GM18498 (cell line): ENCODE data around the gene STK4.

Experiments used
- ATAC-seq: cut with Tn5 transposase; IDR thresholded peaks from one replicate; pipeline ENCODE4 v1.9.1; 2021; ENCODE audit warnings: mild to moderate bottlenecking, moderate library complexity; ENCODE audit not compliant: unreplicated experiment

The STK4 gene

GRCh38 chr20:45104786-45105185, 138.5 kb downstream of the STK4 start:
- ATAC-seq = no peak

DNA sequence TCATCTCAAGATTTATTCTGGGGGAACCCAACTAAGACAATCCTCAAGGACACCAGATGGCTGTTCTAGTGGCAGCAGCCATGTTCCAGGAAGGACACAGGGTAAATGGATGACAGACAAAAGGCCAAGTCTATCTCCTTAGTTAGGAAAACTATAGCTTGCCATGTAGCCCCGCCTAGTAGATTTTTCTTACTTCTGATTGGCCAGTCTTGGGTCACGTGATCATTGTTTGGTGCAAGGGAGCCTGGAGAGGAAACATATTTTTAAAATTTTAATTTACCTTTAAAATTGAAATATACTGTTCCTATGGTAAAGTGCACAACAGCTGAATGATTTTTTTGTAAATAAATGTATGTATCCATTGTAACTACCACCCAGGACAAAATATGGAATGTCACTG, 139.0 kb downstream of the STK4 start:
- ATAC-seq = no peak

DNA sequence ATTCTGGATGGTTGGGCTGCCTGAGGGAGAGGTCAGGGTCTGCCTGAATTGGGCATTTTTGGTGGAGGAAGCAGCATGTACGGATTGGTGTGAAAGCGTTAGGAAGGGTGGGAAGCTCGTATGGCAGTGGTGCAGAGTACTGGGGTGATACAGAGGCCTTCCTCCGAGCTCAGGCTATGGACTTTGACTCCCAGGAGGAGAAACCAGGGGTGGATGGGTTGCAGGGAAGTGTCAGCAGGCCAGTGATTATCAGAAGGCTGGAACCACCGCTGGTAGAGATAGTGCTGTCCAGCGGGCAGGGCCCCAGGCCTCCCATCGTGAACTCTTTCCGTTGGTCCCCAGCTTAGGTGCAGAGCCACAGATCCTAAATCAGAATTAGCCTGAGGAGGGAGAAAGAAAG, 143.3 kb downstream of the STK4 start:
- ATAC-seq = no peak

DNA sequence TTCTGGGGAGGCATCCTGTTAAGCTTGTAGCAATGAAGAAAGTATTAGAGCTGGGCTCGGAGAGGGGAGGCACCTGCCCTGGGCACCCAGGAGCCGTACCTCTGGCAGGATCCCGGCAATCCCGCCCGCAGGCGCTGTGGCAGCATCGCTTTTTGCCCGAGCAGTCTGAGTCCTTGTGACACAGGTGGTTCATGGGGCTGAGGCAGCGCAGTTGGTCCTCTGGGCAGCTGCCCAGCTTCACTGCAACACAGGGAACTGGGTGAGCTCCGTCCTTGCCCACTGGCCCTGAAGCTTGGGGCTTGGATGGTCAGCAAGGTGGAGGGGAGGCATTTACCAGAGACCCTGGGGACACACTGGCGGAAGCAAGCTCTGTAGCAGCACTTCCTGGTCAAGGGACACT, 144.0 kb downstream of the STK4 start:
- ATAC-seq = no peak

DNA sequence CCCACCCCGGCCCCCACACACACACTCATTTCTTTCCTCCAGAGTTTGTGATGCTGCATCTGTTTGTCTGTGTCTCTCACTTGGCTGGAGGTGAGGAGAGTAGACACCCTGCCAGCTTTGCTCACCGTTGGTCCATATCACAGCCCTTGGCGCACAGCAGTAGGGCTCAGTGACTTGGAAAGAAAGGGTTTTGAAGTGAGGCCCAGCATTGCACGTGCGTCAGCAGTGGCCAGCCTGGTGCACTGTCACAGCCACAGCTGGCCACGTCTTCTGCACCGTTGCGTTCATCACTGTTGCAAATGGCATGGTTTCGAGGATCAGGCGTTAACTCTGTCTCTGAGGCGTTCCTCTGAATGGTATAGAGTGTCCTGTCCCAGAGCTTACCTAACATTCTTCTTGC, 145.0 kb downstream of the STK4 start:
- ATAC-seq = no peak

- no peak for ATAC-seq
Observed at GRCh38 chr20:45111799-45112471, 145.6 kb downstream of the STK4 start.

DNA sequence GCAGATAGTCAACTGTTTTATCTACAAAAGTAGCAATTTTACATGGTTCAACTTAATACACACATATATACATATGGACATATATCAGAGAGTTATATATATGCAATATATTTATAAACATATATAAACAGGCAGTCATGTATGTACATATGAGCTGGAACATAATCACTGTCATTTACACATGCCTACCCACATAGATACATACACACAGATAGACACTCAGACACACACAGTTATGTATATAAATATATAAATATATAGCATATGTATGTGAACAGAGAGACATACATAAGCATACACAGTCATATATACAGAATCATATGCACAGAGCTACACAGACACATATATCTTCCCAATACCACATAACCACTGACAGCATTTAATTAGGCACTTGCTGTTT, 146.4 kb downstream of the STK4 start:
- no peak for ATAC-seq

GRCh38 chr20:45113865-45114264, 147.6 kb downstream of the STK4 start:
- ATAC-seq = no peak

GRCh38 chr20:45114465-45115385, 148.4 kb downstream of the STK4 start, which contains the start of gene WFDC5:
Gene WFDC5, minus strand, starts transcription at chr20:45115174. Its CDS starts 91 bp downstream, at chr20:45115083.
- no peak for ATAC-seq

DNA sequence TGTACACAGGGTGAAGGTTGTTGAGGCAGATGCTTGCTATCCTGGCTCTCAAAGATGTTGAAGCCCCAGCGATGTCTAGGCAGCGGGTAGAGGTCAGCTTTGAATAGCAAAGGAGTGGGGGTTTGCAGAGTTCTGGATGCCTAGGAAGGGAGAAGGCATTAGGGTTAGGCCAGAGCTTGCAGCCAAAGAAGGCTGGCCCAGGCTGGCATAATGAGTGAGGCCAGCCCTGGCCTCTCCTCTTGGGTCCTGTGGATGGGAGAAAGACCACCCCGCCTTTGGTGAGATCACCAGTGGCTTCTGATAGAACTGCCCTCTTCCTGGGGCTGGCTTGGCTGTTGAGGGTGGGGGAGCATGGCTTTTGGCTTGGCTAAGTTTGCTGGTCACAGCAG, 149.1 kb downstream of the STK4 start:
- no peak for ATAC-seq

DNA sequence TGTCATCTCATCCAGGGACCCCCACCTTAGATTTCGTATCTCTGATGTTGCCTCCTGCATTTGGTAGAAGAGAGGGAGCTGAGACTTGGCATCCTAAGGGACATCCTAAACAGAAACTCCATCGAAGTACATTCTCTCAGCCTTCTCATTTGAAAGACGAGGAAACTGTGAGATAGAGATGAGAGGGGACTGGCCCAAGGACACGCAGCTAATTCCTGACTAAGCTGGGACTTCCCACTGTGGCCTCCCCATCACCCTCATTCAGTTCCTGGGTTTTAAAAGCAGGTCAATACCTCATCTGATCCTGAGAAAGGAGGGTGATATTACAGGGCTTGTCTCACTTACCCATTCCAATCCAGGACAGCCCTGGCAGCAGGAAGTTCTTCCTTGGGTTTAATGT, 149.5 kb downstream of the STK4 start:
- ATAC-seq = no peak

DNA sequence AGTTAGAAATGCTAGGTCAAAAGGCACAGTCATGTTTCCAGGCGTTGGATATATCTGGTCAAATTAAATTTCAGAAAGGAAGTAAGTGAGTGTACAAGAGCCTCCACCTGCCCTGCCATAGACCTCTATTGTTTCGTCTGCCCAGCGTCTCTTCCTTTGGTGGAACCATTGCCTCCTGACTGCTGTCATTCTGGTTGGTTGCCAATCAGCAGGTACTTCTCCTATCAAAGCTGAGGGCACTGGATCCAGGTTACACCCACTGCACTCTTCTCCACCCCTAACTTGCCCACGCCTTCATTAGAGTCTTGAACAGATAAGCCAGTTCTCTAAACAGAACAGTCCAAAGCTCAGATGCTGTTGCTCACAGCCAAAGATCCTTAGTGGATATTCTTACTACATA, 151.3 kb downstream of the STK4 start:
- no peak for ATAC-seq

GRCh38 chr20:45118028-45118427, 151.7 kb downstream of the STK4 start:
- ATAC-seq = no peak

GRCh38 chr20:45119556-45120266, 153.4 kb downstream of the STK4 start:
- no peak for ATAC-seq

DNA sequence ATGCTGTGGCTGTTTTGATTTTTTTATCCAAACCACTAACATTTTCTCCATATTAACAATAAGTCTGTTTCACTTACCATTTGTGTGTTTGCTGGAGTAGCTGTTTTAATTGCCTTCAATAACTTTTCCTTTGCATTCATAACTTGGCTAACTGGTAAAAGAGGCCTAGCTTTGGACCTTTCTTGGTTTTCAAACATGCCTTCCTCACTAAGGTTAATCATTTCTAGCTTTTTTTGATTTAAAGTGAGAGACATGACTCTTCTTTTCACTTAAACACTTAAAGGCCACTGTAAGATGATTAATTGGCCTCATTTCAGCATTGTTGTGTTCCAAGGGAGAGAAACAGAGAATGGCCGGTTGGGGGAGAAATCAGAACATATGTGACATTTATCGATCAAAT, 155.1 kb downstream of the STK4 start:
- no peak for ATAC-seq

DNA sequence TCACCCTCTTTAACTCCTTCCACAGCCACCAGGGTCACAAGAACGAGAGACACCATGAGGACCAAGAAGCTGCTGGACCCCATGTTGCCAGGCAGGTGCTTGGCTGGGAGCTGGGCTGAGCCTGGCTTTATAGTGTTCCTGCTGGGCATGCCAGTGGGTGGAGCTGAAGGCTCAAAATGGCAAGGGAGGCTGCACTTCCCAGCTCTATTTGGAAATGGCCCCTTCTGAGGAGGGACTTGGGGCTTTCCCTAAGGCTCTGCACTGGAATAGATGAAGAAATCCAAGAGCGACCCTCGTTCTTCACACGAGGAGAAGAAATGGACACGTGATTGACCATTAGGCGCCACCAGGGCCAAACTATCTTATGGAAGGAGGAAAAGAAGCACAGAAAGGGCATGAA, 158.1 kb downstream of the STK4 start, which contains the start of gene WFDC12:
TSS of gene WFDC12 (minus strand) at position 101 of the 400 bp plus-strand sequence. CDS start at position 83, 18 bp downstream.
- ATAC-seq = no peak

DNA sequence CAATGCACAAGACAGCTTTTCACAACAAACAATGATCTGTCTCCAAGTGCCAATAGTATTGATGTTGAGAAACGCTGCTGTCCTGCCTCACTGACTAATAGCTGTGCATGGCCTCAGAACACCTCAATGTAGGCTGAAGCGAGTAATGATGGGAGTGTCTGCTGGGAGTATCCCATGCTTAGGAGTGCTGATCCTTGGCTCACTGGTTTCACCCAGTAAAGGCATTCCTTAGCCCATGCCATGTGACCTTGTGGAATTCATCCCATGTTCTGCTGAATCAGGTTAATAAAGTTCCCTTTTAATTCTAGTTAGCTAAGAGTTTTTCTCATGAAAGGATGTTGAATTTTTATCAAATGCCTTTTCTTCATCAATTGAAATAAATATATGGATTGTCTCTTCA, 161.8 kb downstream of the STK4 start:
- ATAC-seq = no peak
